RWPE2 (cell line): Measurements from ENCODE around the gene TMEM132D.

Source experiments
- ATAC-seq: fragments of 200-7000 bp; cut with Tn5 transposase; 3 replicates; pipeline ENCODE4 v1.9.1; 2021; ENCODE audit warnings: low read depth
- DNase-seq: peaks from one replicate; pipeline ENCODE4 v3.0.0-alpha.2; 2020; ENCODE audit warnings: low spot score
- H3K27ac ChIP-seq: fragments of 450-650 bp; 2 replicates; pipeline ENCODE4 v1.5.1; 2017; ENCODE audit warnings: mild to moderate bottlenecking; ENCODE audit not compliant: poor library complexity, severe bottlenecking
- H3K27me3 ChIP-seq: fragments of 250-450 bp; sonication (Bioruptor Pico); 2 replicates; pipeline ENCODE4 v1.5.1; 2021; ENCODE audit warnings: mild to moderate bottlenecking, moderate library complexity; ENCODE audit not compliant: insufficient read depth, poor library complexity, severe bottlenecking
- H3K36me3 ChIP-seq: fragments of 250-450 bp; sonication (Bioruptor Pico); 2 replicates; pipeline ENCODE4 v1.5.1; 2020; ENCODE audit warnings: low read depth, mild to moderate bottlenecking, moderate library complexity
- H3K4me1 ChIP-seq: fragments of 250-450 bp; sonication (Bioruptor Pico); 2 replicates; pipeline ENCODE4 v1.5.1; 2021; ENCODE audit warnings: mild to moderate bottlenecking, moderate library complexity; ENCODE audit not compliant: insufficient read depth, poor library complexity, severe bottlenecking
- H3K4me3 ChIP-seq: fragments of 250-450 bp; sonication (Bioruptor Pico); 2 replicates; pipeline ENCODE4 v1.5.1; 2021; ENCODE audit warnings: mild to moderate bottlenecking, moderate library complexity; ENCODE audit not compliant: severe bottlenecking
- H3K9me3 ChIP-seq: fragments of 250-450 bp; sonication (Bioruptor Pico); 2 replicates; pipeline ENCODE4 v1.5.1; 2021; ENCODE audit warnings: mild to moderate bottlenecking, moderate library complexity; ENCODE audit not compliant: severe bottlenecking
- CTCF ChIP-seq: fragments of 450-650 bp; IDR thresholded peaks from one replicate; pipeline ENCODE4 v1.5.1; 2017; ENCODE audit warnings: mild to moderate bottlenecking, moderate library complexity; ENCODE audit not compliant: poor library complexity, severe bottlenecking

The TMEM132D gene

GRCh38 chr12:129717438-129717837 is 186.4 kb downstream of the TMEM132D start:
- DNase-seq (no peak), ATAC-seq (no peak)
- TF ChIP-seq CTCF = no peak
- H3K4me1 ChIP-seq = no peaks in the 10 kb centered on the region
- no peak overlapping the region for H3K27ac ChIP-seq
- H3K27me3 ChIP-seq = no peaks in the 10 kb centered on the region
- no peaks in the 10 kb centered on the region for H3K9me3 ChIP-seq
- no peak overlapping the region for H3K4me3 ChIP-seq
- H3K36me3 ChIP-seq = no peaks in the 10 kb centered on the region

GRCh38 chr12:129716825-129717224 is 187.0 kb downstream of the TMEM132D start:
- Histone ChIP-seq H3K4me3 (no peak overlapping the region), H3K27me3 (no peaks in the 10 kb centered on the region), H3K9me3 (no peaks in the 10 kb centered on the region), H3K36me3 (no peaks in the 10 kb centered on the region), H3K27ac (no peak overlapping the region), H3K4me1 (no peaks in the 10 kb centered on the region)
- DNase-seq = no peak
- no peak for TF ChIP-seq CTCF
- no peak for ATAC-seq

GRCh38 chr12:129706716-129707115 is 197.1 kb downstream of the TMEM132D start:
- no peak overlapping the region for H3K27ac ChIP-seq
- H3K27me3 ChIP-seq = no peaks in the 10 kb centered on the region
- no peaks in the 10 kb centered on the region for H3K4me1 ChIP-seq
- no peak overlapping the region for H3K4me3 ChIP-seq
- no peaks in the 10 kb centered on the region for H3K9me3 ChIP-seq
- H3K36me3 ChIP-seq = no peaks in the 10 kb centered on the region
- DNase-seq = no peak
- TF ChIP-seq CTCF = no peak
- no peak for ATAC-seq

- no peak for ATAC-seq
- no peaks in the 10 kb centered on the region for H3K4me1 ChIP-seq
- no peaks in the 10 kb centered on the region for H3K36me3 ChIP-seq
- no peaks in the 10 kb centered on the region for H3K27me3 ChIP-seq
- no peak overlapping the region for H3K4me3 ChIP-seq
- no peak for TF ChIP-seq CTCF
- H3K27ac ChIP-seq = no peak overlapping the region
- DNase-seq = no peak
- H3K9me3 ChIP-seq = no peaks in the 10 kb centered on the region
Observed at GRCh38 chr12:129704232-129704830, 199.5 kb downstream of the TMEM132D start.

- Histone ChIP-seq H3K27ac (no peak overlapping the region), H3K4me3 (no peak overlapping the region), H3K27me3 (no peaks in the 10 kb centered on the region), H3K9me3 (no peaks in the 10 kb centered on the region), H3K36me3 (no peaks in the 10 kb centered on the region), H3K4me1 (no peaks in the 10 kb centered on the region)
- no peak for TF ChIP-seq CTCF
- DNase-seq (no peak), ATAC-seq (no peak)
Observed at GRCh38 chr12:129701631-129702101, 202.2 kb downstream of the TMEM132D start.
